Neural cell (in vitro differentiated cells): Measurements from ENCODE around the gene MME. TPM values are rescaled to one million over a fixed set of nuclear protein-coding genes. Genes with fewer than 3 reads are reported as not detected.
A peak's percentile ranks its signal among the peaks of the same experiment; 100 is the strongest.

Experiments used
- H2AFZ ChIP-seq: fragments of 200-600, 300-800 bp; sonication (generic), shearing (Covaris generic); 2 replicates; pipeline ENCODE4 v1.6.0; 2014; ENCODE audit warnings: low read depth, mild to moderate bottlenecking, antibody characterized with exemption, low read length, moderate library complexity
- H3F3A ChIP-seq: fragments of 200-600 bp; shearing (Covaris generic); 2 replicates; pipeline ENCODE4 v1.6.1; 2016; ENCODE audit warnings: mild to moderate bottlenecking, moderate library complexity, mixed read lengths, antibody characterized with exemption, low read length; ENCODE audit not compliant: insufficient read depth, poor library complexity, severe bottlenecking
- H3K27ac ChIP-seq: fragments of 200-600, 300-800 bp; sonication (generic), shearing (Covaris generic); 2 replicates; pipeline ENCODE4 v1.5.1; 2014; ENCODE audit warnings: mild to moderate bottlenecking, low read length, moderate library complexity
- H3K27me3 ChIP-seq: fragments of 300-800, 200-600 bp; sonication (generic), shearing (Covaris generic); 2 replicates; pipeline ENCODE4 v1.6.0; 2014; ENCODE audit warnings: mild to moderate bottlenecking, low read depth, low read length, moderate library complexity; ENCODE audit not compliant: insufficient read depth
- H3K36me3 ChIP-seq: fragments of 300-800, 200-600 bp; sonication (generic), shearing (Covaris generic); 2 replicates; pipeline ENCODE4 v1.5.1; 2014; ENCODE audit warnings: mild to moderate bottlenecking, antibody characterized with exemption, low read length, moderate library complexity; ENCODE audit not compliant: insufficient read depth
- H3K4me2 ChIP-seq: fragments of 300-800, 200-600 bp; sonication (generic), shearing (Covaris generic); 2 replicates; pipeline ENCODE4 v1.6.0; 2014; ENCODE audit warnings: mild to moderate bottlenecking, low read length
- H3K4me3 ChIP-seq: fragments of 300-800, 200-600 bp; sonication (generic), shearing (Covaris generic); 2 replicates; pipeline ENCODE4 v1.5.1; 2014; ENCODE audit warnings: mild to moderate bottlenecking, low read length, moderate library complexity
- H3K79me2 ChIP-seq: fragments of 200-600 bp; shearing (Covaris generic); replicated peaks from 2 replicates; pipeline ENCODE4 v1.6.0; 2014; ENCODE audit warnings: mild to moderate bottlenecking, low read length, moderate library complexity; ENCODE audit not compliant: insufficient read depth
- H3K9ac ChIP-seq: fragments of 300-800, 200-600 bp; sonication (generic), shearing (Covaris generic); 2 replicates; pipeline ENCODE4 v1.6.1; 2016; ENCODE audit warnings: mild to moderate bottlenecking, low read length, mixed read lengths
- H3K9me2 ChIP-seq: fragments of 200-600 bp; shearing (Covaris generic); 2 replicates; pipeline ENCODE4 v1.6.1; 2016; ENCODE audit warnings: mild to moderate bottlenecking, low read length, mixed read lengths; ENCODE audit not compliant: insufficient read depth
- H3K9me3 ChIP-seq: fragments of 200-600, 300-800 bp; sonication (generic), shearing (Covaris generic); 2 replicates; pipeline ENCODE4 v1.6.1; 2016; ENCODE audit warnings: mild to moderate bottlenecking, mixed run types, low read length, moderate library complexity, mixed read lengths
- H4K20me1 ChIP-seq: fragments of 200-600 bp; shearing (Covaris generic); 2 replicates; pipeline ENCODE4 v1.6.1; 2016; ENCODE audit warnings: mild to moderate bottlenecking, mixed run types; ENCODE audit not compliant: insufficient read depth
- CTCF ChIP-seq: fragments of 450-650 bp; IDR thresholded peaks from 2 replicates; pipeline ENCODE4 v1.5.1; 2014; ENCODE audit warnings: antibody characterized with exemption, mild to moderate bottlenecking, moderate library complexity; ENCODE audit not compliant: poor library complexity, severe bottlenecking
- EP300 ChIP-seq: fragments of 450-650 bp; conservative IDR thresholded peaks from 2 replicates; pipeline ENCODE4 v1.6.1; 2014; ENCODE audit warnings: antibody characterized with exemption, mild to moderate bottlenecking, moderate library complexity; ENCODE audit not compliant: poor library complexity, severe bottlenecking
- EZH2 ChIP-seq: fragments of 200-600, 300-800 bp; shearing (Covaris generic), sonication (generic); IDR thresholded peaks from 2 replicates; pipeline ENCODE4 v1.6.1; 2014; ENCODE audit warnings: antibody characterized with exemption, low read length, borderline replicate concordance, mild to moderate bottlenecking; ENCODE audit not compliant: insufficient read depth, poor library complexity, severe bottlenecking
- MXI1 ChIP-seq: fragments of 450-650 bp; conservative IDR thresholded peaks from 2 replicates; pipeline ENCODE4 v1.6.1; 2014; ENCODE audit warnings: antibody characterized with exemption, mild to moderate bottlenecking; ENCODE audit not compliant: poor library complexity, severe bottlenecking
- POLR2AphosphoS5 ChIP-seq: IDR thresholded peaks from 2 replicates; pipeline ENCODE4 v1.6.1; 2012
- RAD21 ChIP-seq: fragments of 450-650 bp; conservative IDR thresholded peaks from 2 replicates; pipeline ENCODE4 v1.6.1; 2014; ENCODE audit warnings: antibody characterized with exemption, mild to moderate bottlenecking, moderate library complexity
- REST ChIP-seq: IDR thresholded peaks from 2 replicates; pipeline ENCODE4 v1.6.1; 2012; ENCODE audit warnings: borderline replicate concordance
- SMC3 ChIP-seq: fragments of 450-650 bp; conservative IDR thresholded peaks from 2 replicates; pipeline ENCODE4 v1.6.1; 2014; ENCODE audit warnings: antibody characterized with exemption, mild to moderate bottlenecking, moderate library complexity; ENCODE audit not compliant: poor library complexity
- TAF1 ChIP-seq: IDR thresholded peaks from 2 replicates; pipeline ENCODE4 v1.6.1; 2012; ENCODE audit warnings: low read depth
- polyA plus RNA-seq: library from polyadenylated mRNA; depleted of rRNA; stranded (reverse); fragments of >200 nt; gene quantifications from 2 replicates; pipeline ENCODE4 v1.2.3, GENCODE V29; 2014

MME gene
- polyA plus RNA-seq, 1 donor from 2014 or later, result 0.54 TPM

- H3K9ac ChIP-seq, result no peak overlapping the region
- no peak for TF ChIP-seq POLR2AphosphoS5
- TF ChIP-seq TAF1, result no peak
- no peak for TF ChIP-seq SMC3
- no peak for TF ChIP-seq RAD21
- TF ChIP-seq REST, result no peak
- TF ChIP-seq EZH2, result no peak
- no peak for TF ChIP-seq EP300
- H4K20me1 ChIP-seq, result no peaks in the 10 kb centered on the region
- H3K4me2 ChIP-seq, result no peak overlapping the region
- H3K79me2 ChIP-seq, result no peaks in the 10 kb centered on the region
- H3K27ac ChIP-seq, result no peak overlapping the region
- peaks cover 42% of the 10 kb centered on the region for H3K27me3 ChIP-seq
- no peaks in the 10 kb centered on the region for H3K36me3 ChIP-seq
- H3F3A ChIP-seq, result no peaks in the 10 kb centered on the region
- H3K4me3 ChIP-seq, result no peak overlapping the region
- H2AFZ ChIP-seq, result no peak overlapping the region
- H3K9me3 ChIP-seq, result no peaks in the 10 kb centered on the region
- H3K9me2 ChIP-seq, result no peaks in the 10 kb centered on the region
Measured at GRCh38 chr3:155076888-155077287, 3.2 kb upstream of the MME start.

- H3K27ac ChIP-seq, result no peak overlapping the region
- H4K20me1 ChIP-seq, result no peaks in the 10 kb centered on the region
- peak overlapping the region; percentile 86 for H3K4me3 ChIP-seq
- peaks cover 54% of the 10 kb centered on the region for H3K27me3 ChIP-seq
- peak overlapping the region; percentile 27 for H3K4me2 ChIP-seq
- no peaks in the 10 kb centered on the region for H3K36me3 ChIP-seq
- no peak overlapping the region for H3K9ac ChIP-seq
- H3F3A ChIP-seq, result no peaks in the 10 kb centered on the region
- no peaks in the 10 kb centered on the region for H3K9me3 ChIP-seq
- no peaks in the 10 kb centered on the region for H3K9me2 ChIP-seq
- TF ChIP-seq MXI1 (no peak), RAD21 (no peak), EP300 (no peak), EZH2 (no peak), SMC3 (no peak), CTCF (no peak), TAF1 (no peak), POLR2AphosphoS5 (no peak), REST (no peak)
- no peaks in the 10 kb centered on the region for H3K79me2 ChIP-seq
- no peak overlapping the region for H2AFZ ChIP-seq
Measured at GRCh38 chr3:155078711-155079467, 1.2 kb upstream of the MME start.
